Measurements from ENCODE around the gene DEPP1.

GRCh38 chr10:44935966-44936295 is 42.7 kb downstream of the DEPP1 start:
- TF ChIP-seq CTCF (conservative IDR thresholded peaks at IDR 0.05; ENCODE audit: low read depth in 2 of 2), result no peak
- no peak for TF ChIP-seq POLR2AphosphoS5 (IDR thresholded peaks at IDR 0.05; ENCODE audit: low read depth)
- TF ChIP-seq EZH2 (IDR thresholded peaks at IDR 0.05; ENCODE audit: low read depth, unreplicated experiment), result no peak
- TF ChIP-seq ETS1 (IDR thresholded peaks at IDR 0.05), result no peak
- no peak for TF ChIP-seq EZH2phosphoT487 (IDR thresholded peaks at IDR 0.05; ENCODE audit: unreplicated experiment)
- TF ChIP-seq REST (IDR thresholded peaks at IDR 0.05; ENCODE audit: unreplicated experiment), result no peak
- TF ChIP-seq ZNF114 (CRISPR knock-in tag; IDR thresholded peaks at IDR 0.05), result no peak
- no peak for TF ChIP-seq JUNB (IDR thresholded peaks at IDR 0.05; ENCODE audit: unreplicated experiment)
- TF ChIP-seq NANOG (IDR thresholded peaks at IDR 0.05; ENCODE audit: borderline replicate concordance), result no peak
- TF ChIP-seq CREB1 (CRISPR knock-in tag; IDR thresholded peaks at IDR 0.05; ENCODE audit: low read depth), result no peak
